ENCODE data around the gene PLEKHA7. TPM values are rescaled to one million over a fixed set of nuclear protein-coding genes. Genes with fewer than 3 reads are reported as not detected.

PLEKHA7 gene
- total and polyA plus RNA-seq, 2 of the 8 experiments (the other 6 are each of a cell fraction or from before 2014, with no cell fraction given), result 11.4 to 25.6 TPM

GRCh38 chr11:16890442-16890841 is 123.8 kb downstream of the PLEKHA7 start:
- Histone ChIP-seq H3K4ac (replicated peaks; ENCODE audit: insufficient read length, low read depth, low read length) (no peak overlapping the region), H4K20me1 (replicated peaks in 1 of 2; ENCODE audit: control insufficient read depth in 1 of 2, insufficient read depth in 2 of 2, low read length in 2 of 2) (peaks cover 0 to 2% of the 10 kb centered on the region in 2 experiments), H3K36me3 (ENCODE audit: control insufficient read depth in 2 of 4, insufficient read depth in 4 of 4, low read length in 3 of 4) (no peaks in the 10 kb centered on the region), H2BK5ac (ENCODE audit: low read depth, low read length) (no peak overlapping the region), H3K27ac (ENCODE audit: low read depth, low read length) (no peak overlapping the region), H3K4me3 (ENCODE audit: extremely low read depth in 1 of 4, insufficient read depth in 2 of 4, low read depth in 3 of 4, low read length in 4 of 4) (no peak overlapping the region), H4K91ac (replicated peaks; ENCODE audit: insufficient read length, low read length) (no peak overlapping the region), H3K79me1 (ENCODE audit: low read depth, low read length) (no peaks in the 10 kb centered on the region; the same call in 1 of the 2 replicates), H3K56ac (replicated peaks; ENCODE audit: insufficient read length, low read depth, low read length) (no peak overlapping the region), H3K4me1 (replicated peaks in 1 of 4; ENCODE audit: control insufficient read depth in 3 of 4, insufficient read depth in 4 of 4, low read length in 3 of 4) (peaks cover 5 to 12% (median 8%) of the 10 kb centered on the region in 4 experiments; a peak in 6 of 7 replicates), H2BK15ac (ENCODE audit: low read length) (no peak overlapping the region), H3K18ac (ENCODE audit: extremely low read depth, low read length) (no peak overlapping the region), H3K9me3 (ENCODE audit: insufficient read depth in 2 of 2, low read depth in 1 of 2, low read length in 1 of 2) (peaks cover 0 to 11% of the 10 kb centered on the region in 2 experiments; a peak in 2 of 4 replicates), H3K14ac (ENCODE audit: insufficient read length) (no peak overlapping the region), H3K23ac (ENCODE audit: insufficient read length) (no peak overlapping the region), H3K23me2 (ENCODE audit: low read depth, low read length) (no peaks in the 10 kb centered on the region), H2AFZ (ENCODE audit: low read length) (no peak overlapping the region), H2BK20ac (ENCODE audit: low read length) (no peak overlapping the region), H3K4me2 (ENCODE audit: insufficient read depth in 1 of 2, low read depth in 2 of 2, low read length in 2 of 2) (no peak overlapping the region), H3K9ac (replicated peaks in 1 of 4; ENCODE audit: extremely low read depth in 1 of 4, low read depth in 3 of 4, low read length in 3 of 4) (no peak overlapping the region), H2BK120ac (replicated peaks; ENCODE audit: low read depth, low read length) (no peak overlapping the region), H4K8ac (ENCODE audit: extremely low read depth, insufficient read depth, low read length) (no peak overlapping the region), H3K79me2 (ENCODE audit: control insufficient read depth in 1 of 2, insufficient read depth in 2 of 2, low read length in 2 of 2) (peaks cover 0 to 5% of the 10 kb centered on the region in 2 experiments; a peak in 2 of 4 replicates), H2BK12ac (ENCODE audit: low read depth, low read length) (no peak overlapping the region), H3K27me3 (replicated peaks in 1 of 4; ENCODE audit: control insufficient read depth in 3 of 4, extremely low read depth in 1 of 4, insufficient read depth in 3 of 4, low read length in 3 of 4) (no peaks in the 10 kb centered on the region), H4K5ac (ENCODE audit: insufficient read length, low read depth, low read length) (no peak overlapping the region), H2AK5ac (ENCODE audit: low read depth, low read length) (no peak overlapping the region)
- TF ChIP-seq SIX5 (IDR thresholded peaks at IDR 0.05; ENCODE audit: low read depth, low read length) (no peak), E2F6 (IDR thresholded peaks at IDR 0.05) (no peak), YY1 (IDR thresholded peaks at IDR 0.05; ENCODE audit: low read depth, low read length) (no peak)
- ChIA-PET CTCF (ENCODE audit: partially characterized antibody) (interaction anchor here (0.6 to 1.6 kb wide), 5 partner anchors 8 to 1651 kb away, joined by 3 to 4 read pairs (median 3); no protein-coding TSS in a partner anchor), POLR2A (ENCODE audit: partially characterized antibody) (interaction anchor here (1.2 kb wide), 1 partner anchor 9 kb away, joined by 3 read pairs; no protein-coding TSS in a partner anchor)
- WGBS, 2 experiments (ENCODE audit: extremely low coverage in 1 of 2, insufficient coverage in 1 of 2, insufficient read length in 1 of 2, insufficient replicate concordance in 2 of 2, low coverage in 1 of 2, low lambda C conversion rate in 2 of 2, missing lambda C conversion rate in 1 of 2), result 88% methylated on average over 1 of the region's 1 CpG; no CpG with 5 or more reads in 1 of the 2 experiments
- DNase-seq (ENCODE audit: low read depth in 1 of 2, low spot score in 2 of 2) (no peak), FAIRE-seq (no peak)
